Measurements from ENCODE around the gene ITM2B. TPM values are rescaled to one million over a fixed set of nuclear protein-coding genes. Genes with fewer than 3 reads are reported as not detected.

Gene ITM2B
- total and polyA plus RNA-seq, 2 donors (not counting 1 experiment from before 2014, with no cell fraction given), result 122 to 177 TPM

- ChIA-PET POLR2A (no interaction called here), CTCF (interaction anchor here (0.7 kb wide), 1 partner anchor 192 kb away, joined by 3 read pairs; no protein-coding TSS in a partner anchor)
- H3K4me2 ChIP-seq (replicated peaks; ENCODE audit: low read depth, low read length, poor library complexity, severe bottlenecking), result no peak overlapping the region
- H3K4me3 Mint-ChIP-seq, result no peak overlapping the region
- H3K27me3 Mint-ChIP-seq, result peaks cover 11% of the 10 kb centered on the region
- H3K27me3 ChIP-seq (replicated peaks in 1 of 4; ENCODE audit: control extremely low read depth in 1 of 4, control insufficient read depth in 3 of 4, insufficient read depth in 4 of 4, low read length in 3 of 4), result peaks cover 0 to 2% (median 0%) of the 10 kb centered on the region in 4 experiments
- H3K36me3 ChIP-seq (replicated peaks in 1 of 2; ENCODE audit: control extremely low read depth in 1 of 2, control insufficient read depth in 1 of 2, extremely low read depth in 1 of 2, insufficient read depth in 2 of 2, low read length in 1 of 2), result no peaks in the 10 kb centered on the region
- H3K9ac ChIP-seq (ENCODE audit: low read length), result no peak overlapping the region
- H3K9me3 ChIP-seq (ENCODE audit: control extremely low read depth in 1 of 3, control insufficient read depth in 2 of 3, insufficient read depth in 1 of 3, low read length in 2 of 3), result no peaks in the 10 kb centered on the region
- no peak overlapping the region for H2AFZ ChIP-seq (ENCODE audit: insufficient read depth, low read depth, low read length, poor library complexity, severe bottlenecking)
- H3K4me1 Mint-ChIP-seq, result peaks cover 22% of the 10 kb centered on the region
- TF ChIP-seq EZH2 (IDR thresholded peaks at IDR 0.05; ENCODE audit: borderline replicate concordance, insufficient read depth, low read depth, low read length, poor library complexity, severe bottlenecking), result no peak
- TF ChIP-seq CTCF (IDR thresholded peaks at IDR 0.05), result no peak
- no peak for DNase-seq
- no CpG with 5 or more reads among the region's 2 CpGs for WGBS (ENCODE audit: insufficient coverage)
- H3K4me3 ChIP-seq (ENCODE audit: control extremely low read depth in 1 of 5, extremely low read depth in 1 of 5, insufficient read depth in 1 of 5, low read depth in 2 of 5, low read length in 4 of 5), result no peak overlapping the region
- H3K27ac Mint-ChIP-seq, result no peak overlapping the region
- H3K27ac ChIP-seq (ENCODE audit: low read length in 2 of 2), result no peak overlapping the region
- H3K79me2 ChIP-seq (ENCODE audit: control insufficient read depth, insufficient read depth, low read length), result peaks cover 51% of the 10 kb centered on the region
- no peak for ATAC-seq (ENCODE audit: low read depth)
- intact Hi-C loops (cut with micrococcal nuclease), result loop anchor here (5.0 kb wide), 4 partner anchors 43 to 347 kb away; partner anchors contain the start of gene NUDT15
- H4K20me1 ChIP-seq (ENCODE audit: control insufficient read depth, insufficient read depth, low read length, poor library complexity, severe bottlenecking), result peaks cover 3% of the 10 kb centered on the region
- no peaks in the 10 kb centered on the region for H3K9me3 Mint-ChIP-seq (ENCODE audit: insufficient read depth)
- H3K4me1 ChIP-seq (ENCODE audit: control insufficient read depth in 2 of 2, insufficient read depth in 2 of 2, low read length in 2 of 2), result peaks cover 15 to 18% of the 10 kb centered on the region in 2 donors
Observed at GRCh38 chr13:48230541-48230940, 2.5 kb upstream of the ITM2B start.

GRCh38 chr13:48231080-48231479, 1.9 kb upstream of the ITM2B start:
- Histone ChIP-seq H2AFZ (ENCODE audit: insufficient read depth, low read depth, low read length, poor library complexity, severe bottlenecking) (no peak overlapping the region), H3K4me2 (replicated peaks; ENCODE audit: low read depth, low read length, poor library complexity, severe bottlenecking) (no peak overlapping the region), H3K36me3 (replicated peaks in 1 of 2; ENCODE audit: control extremely low read depth in 1 of 2, control insufficient read depth in 1 of 2, extremely low read depth in 1 of 2, insufficient read depth in 2 of 2, low read length in 1 of 2) (peaks cover 3% of the 10 kb centered on the region in 2 experiments), H3K9ac (ENCODE audit: low read length) (no peak overlapping the region), H3K27me3 (replicated peaks in 1 of 4; ENCODE audit: control extremely low read depth in 1 of 4, control insufficient read depth in 3 of 4, insufficient read depth in 4 of 4, low read length in 3 of 4) (peaks cover 0 to 2% (median 0%) of the 10 kb centered on the region in 4 experiments), H3K79me2 (ENCODE audit: control insufficient read depth, insufficient read depth, low read length) (peaks cover 57% of the 10 kb centered on the region), H3K27ac (ENCODE audit: low read length in 2 of 2) (no peak overlapping the region), H3K4me1 (ENCODE audit: control insufficient read depth in 2 of 2, insufficient read depth in 2 of 2, low read length in 2 of 2) (peaks cover 21 to 23% of the 10 kb centered on the region in 2 donors), H4K20me1 (ENCODE audit: control insufficient read depth, insufficient read depth, low read length, poor library complexity, severe bottlenecking) (peaks cover 4% of the 10 kb centered on the region), H3K9me3 (ENCODE audit: control extremely low read depth in 1 of 3, control insufficient read depth in 2 of 3, insufficient read depth in 1 of 3, low read length in 2 of 3) (no peaks in the 10 kb centered on the region), H3K4me3 (ENCODE audit: control extremely low read depth in 1 of 5, extremely low read depth in 1 of 5, insufficient read depth in 1 of 5, low read depth in 2 of 5, low read length in 4 of 5) (no peak overlapping the region)
- H3K4me3 Mint-ChIP-seq, result no peak overlapping the region
- peaks cover 28% of the 10 kb centered on the region for H3K4me1 Mint-ChIP-seq
- H3K27me3 Mint-ChIP-seq, result peaks cover 11% of the 10 kb centered on the region
- WGBS (ENCODE audit: insufficient coverage), result 100% methylated on average over 1 of the region's 4 CpGs
- no peak for ATAC-seq (ENCODE audit: low read depth)
- TF ChIP-seq CTCF (IDR thresholded peaks at IDR 0.05) (no peak), EZH2 (IDR thresholded peaks at IDR 0.05; ENCODE audit: borderline replicate concordance, insufficient read depth, low read depth, low read length, poor library complexity, severe bottlenecking) (no peak)
- intact Hi-C loops (cut with micrococcal nuclease), result loop anchor here (5.0 kb wide), 4 partner anchors 44 to 346 kb away; partner anchors contain the start of gene NUDT15
- ChIA-PET CTCF (interaction anchor here (0.7 to 3.1 kb wide), 5 partner anchors 32 to 348 kb away, joined by 3 to 26 read pairs (median 10); partner anchors contain the start of gene MED4), POLR2A (no interaction called here)
- H3K27ac Mint-ChIP-seq, result no peak overlapping the region
- no peak for DNase-seq
- no peaks in the 10 kb centered on the region for H3K9me3 Mint-ChIP-seq (ENCODE audit: insufficient read depth)
